AG04449 (cell line): ENCODE measurements around the gene MKLN1.

Experiments used
- CTCF ChIA-PET: fragments of 350-600 bp; formaldehyde crosslinking; extraction: SDS; loops from one replicate; lab custom pipeline; 2021; ENCODE audit warnings: antibody characterized with exemption; lab: Yijun Ruan, JAX
- POLR2A ChIA-PET: fragments of 400-600, 350-600 bp; formaldehyde crosslinking; extraction: SDS; loops from one replicate; lab custom pipeline; 2020; ENCODE audit warnings: antibody characterized with exemption, inconsistent platforms; lab: Yijun Ruan, JAX
- DNase-seq: peaks from one replicate; pipeline ENCODE4 v3.0.0-alpha.2; 2010; ENCODE audit warnings: low read depth, low spot score
- H3K4me3 ChIP-seq: 2 replicates; pipeline ENCODE4 v1.5.1; 2011; ENCODE audit warnings: low read depth, mild to moderate bottlenecking, control low read depth, low read length
- CTCF ChIP-seq: IDR thresholded peaks from one replicate; pipeline ENCODE4 v1.5.1; 2011; ENCODE audit warnings: mild to moderate bottlenecking, moderate library complexity, low read length, control low read depth, inconsistent platforms; ENCODE audit not compliant: insufficient read depth; ENCODE audit errors: missing control alignments

The MKLN1 gene

DNA sequence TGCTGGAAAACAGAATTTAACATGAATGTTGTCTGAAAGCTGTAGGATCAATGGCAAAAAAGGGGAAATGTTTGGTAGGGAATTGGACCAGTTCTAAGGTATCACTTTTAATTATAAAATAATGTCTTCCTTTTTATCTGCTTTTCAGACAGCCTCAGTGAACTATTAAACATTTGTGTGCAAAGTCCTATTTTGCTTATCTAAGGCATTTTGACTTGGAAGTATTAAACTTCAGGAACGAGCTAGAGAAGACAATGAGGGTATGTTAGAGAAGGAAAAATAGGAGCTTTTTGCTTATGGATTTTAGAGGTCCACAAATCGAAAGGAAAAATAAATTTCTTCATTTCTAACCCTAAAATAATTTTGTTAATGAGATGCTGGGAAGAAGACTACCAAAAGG, 165.4 kb downstream of the MKLN1 start:
- no peak for DNase-seq
- no peak overlapping the region for H3K4me3 ChIP-seq
- CTCF ChIA-PET: interaction anchor here (0.8 to 10.7 kb wide), 5 partner anchors 10 to 424 kb away, joined by 3 to 114 read pairs (median 5); no protein-coding TSS in a partner anchor
- TF ChIP-seq CTCF: no peak
- POLR2A ChIA-PET: interaction anchor here (0.7 kb wide), 1 partner anchor 13 kb away, joined by 6 read pairs; no protein-coding TSS in a partner anchor

GRCh38 chr7:131493581-131493980, 165.9 kb downstream of the MKLN1 start:
- no peak for TF ChIP-seq CTCF
- no peak overlapping the region for H3K4me3 ChIP-seq
- ChIA-PET POLR2A (no interaction called here), CTCF (interaction anchor here (1.5 to 10.7 kb wide), 3 partner anchors 12 to 425 kb away, joined by 5 to 114 read pairs (median 40); no protein-coding TSS in a partner anchor)
- no peak for DNase-seq

GRCh38 chr7:131494182-131494581, 166.5 kb downstream of the MKLN1 start:
- ChIA-PET CTCF (interaction anchor here (1.0 to 10.7 kb wide), 3 partner anchors 11 to 51 kb away, joined by 3 to 114 read pairs (median 40); no protein-coding TSS in a partner anchor), POLR2A (no interaction called here)
- H3K4me3 ChIP-seq: no peak overlapping the region
- DNase-seq: no peak
- no peak for TF ChIP-seq CTCF

DNA sequence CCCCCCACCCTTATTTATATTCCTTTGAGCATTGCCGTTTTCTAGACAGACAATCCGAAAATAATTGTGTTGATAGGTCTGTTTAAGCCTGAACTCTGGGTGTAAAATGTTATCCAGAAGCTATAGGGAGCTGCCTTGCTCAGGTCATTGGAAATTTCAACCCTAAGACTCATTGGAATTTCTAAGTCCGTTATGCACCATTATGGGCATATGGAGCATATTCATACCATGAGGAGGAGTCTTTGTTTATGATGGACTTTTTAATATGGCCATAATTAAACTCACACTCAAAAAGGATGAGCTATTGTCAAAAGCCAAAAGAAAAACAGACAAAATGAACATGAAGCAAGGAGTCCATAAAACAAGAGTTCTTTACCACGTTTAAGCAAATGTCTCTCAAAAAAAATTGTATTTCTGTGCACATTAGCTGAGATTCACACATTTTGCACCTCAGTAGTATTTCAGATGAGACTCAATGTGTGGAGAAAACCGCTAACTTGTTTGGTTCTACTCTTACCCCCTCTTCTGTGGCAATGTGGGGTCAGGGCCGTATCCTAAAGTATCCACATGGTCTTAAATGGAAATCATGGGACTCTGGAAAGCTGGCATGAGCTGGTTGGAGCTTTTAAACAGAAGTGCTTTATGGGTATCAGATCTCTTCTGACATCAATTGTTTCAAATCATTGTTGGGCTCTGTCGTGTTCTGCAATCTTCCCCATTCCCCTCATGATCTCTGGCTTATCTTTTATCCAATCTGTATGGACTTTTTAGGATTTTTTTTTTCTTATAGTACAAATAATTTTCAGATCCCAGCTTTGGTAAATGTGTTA, 168.2 kb downstream of the MKLN1 start:
- ChIA-PET POLR2A (no interaction called here), CTCF (interaction anchor here (0.6 to 10.7 kb wide), 4 partner anchors 10 to 284 kb away, joined by 3 to 114 read pairs (median 4); no protein-coding TSS in a partner anchor)
- no peak for TF ChIP-seq CTCF
- H3K4me3 ChIP-seq: no peak overlapping the region
- no peak for DNase-seq

DNA sequence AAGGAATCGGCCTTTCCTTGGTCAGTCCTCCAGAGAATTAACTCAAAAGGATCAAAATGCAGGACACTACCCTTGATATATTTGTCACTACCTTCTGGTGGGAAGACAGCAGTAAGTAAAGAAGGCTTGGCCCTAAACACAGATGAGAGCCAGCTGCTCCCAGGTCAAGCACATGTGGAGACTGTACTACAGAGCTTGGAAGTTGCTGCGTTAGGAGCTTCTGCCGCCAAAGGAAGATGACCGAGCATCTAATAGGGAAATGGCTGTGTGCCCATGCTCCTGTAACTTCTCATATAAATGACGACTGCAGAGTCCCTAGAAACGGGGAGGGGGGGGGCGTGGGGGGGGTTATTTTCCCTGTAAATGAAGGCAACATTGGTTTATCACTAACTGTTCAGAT, 169.8 kb downstream of the MKLN1 start:
- DNase-seq: no peak
- no peak overlapping the region for H3K4me3 ChIP-seq
- ChIA-PET CTCF (interaction anchor here (0.8 to 9.1 kb wide), 4 partner anchors 12 to 192 kb away, joined by 3 to 145 read pairs (median 5); no protein-coding TSS in a partner anchor), POLR2A (no interaction called here)
- TF ChIP-seq CTCF: no peak
